IMR-90 (cell line): ENCODE measurements around the gene SOX3. TPM values are rescaled to one million over a fixed set of nuclear protein-coding genes. Genes with fewer than 3 reads are reported as not detected.

Experiments used
- ATAC-seq: fragments of 200-7000 bp; cut with Tn5 transposase; 2 replicates; pipeline ENCODE4 v1.9.1; 2020; ENCODE audit warnings: low read depth, mild to moderate bottlenecking, moderate library complexity
- BruUV-seq: library from RNA; stranded (reverse); fragments of 400-500 nt; replicated peaks from 2 replicates; lab custom pipeline; 2021; lab: Mats Ljungman, UMichigan
- CTCF ChIA-PET: fragments of 300-600 bp; formaldehyde crosslinking; extraction: SDS; loops from one replicate; lab custom pipeline; 2021; ENCODE audit warnings: antibody characterized with exemption; lab: Yijun Ruan, JAX
- POLR2A ChIA-PET: fragments of 300-600 bp; sonication (Branson Sonifier 250); formaldehyde crosslinking; loops from one replicate; lab custom pipeline; 2022; ENCODE audit warnings: antibody characterized with exemption; ENCODE audit not compliant: unreplicated experiment; lab: Charles Lee
- DNase-seq: peaks from one replicate; pipeline ENCODE4 v3.0.0; 2013
- H2AFZ ChIP-seq: replicated peaks from 2 replicates; pipeline ENCODE3; 2013; ENCODE audit warnings: low read length, mild to moderate bottlenecking; ENCODE audit not compliant: poor library complexity
- H2AK5ac ChIP-seq: 2 replicates; pipeline ENCODE4 v1.6.1; 2013; ENCODE audit warnings: low read depth, low read length, inconsistent platforms
- H2AK9ac ChIP-seq: replicated peaks from 2 replicates; pipeline ENCODE3; 2013; ENCODE audit warnings: mild to moderate bottlenecking, low read depth, low read length, moderate library complexity; ENCODE audit not compliant: poor library complexity
- H2BK120ac ChIP-seq: 2 replicates; pipeline ENCODE4 v1.6.1; 2013; ENCODE audit warnings: low read depth, low read length, inconsistent platforms
- H2BK15ac ChIP-seq: 3 replicates; pipeline ENCODE4 v1.6.1; 2013; ENCODE audit warnings: low read depth, low read length, inconsistent platforms
- H2BK20ac ChIP-seq: 2 replicates; pipeline ENCODE4 v1.6.1; 2013; ENCODE audit warnings: low read depth, mild to moderate bottlenecking, inconsistent platforms, low read length, moderate library complexity
- H2BK5ac ChIP-seq: 2 replicates; pipeline ENCODE4 v1.6.1; 2013; ENCODE audit warnings: mild to moderate bottlenecking, low read depth, low read length, inconsistent platforms; ENCODE audit not compliant: poor library complexity, severe bottlenecking
- H3K14ac ChIP-seq: replicated peaks from 2 replicates; pipeline ENCODE4 v1.6.1; 2013; ENCODE audit warnings: low read depth, low read length, inconsistent platforms
- H3K18ac ChIP-seq: 2 replicates; pipeline ENCODE4 v1.6.1; 2013; ENCODE audit warnings: low read depth, low read length, control low read depth
- H3K23ac ChIP-seq: 2 replicates; pipeline ENCODE4 v1.6.1; 2013; ENCODE audit warnings: low read depth, low read length, inconsistent platforms
- H3K27ac ChIP-seq: 2 replicates; pipeline ENCODE4 v1.5.1; 2013; ENCODE audit warnings: mild to moderate bottlenecking, control low read depth, low read length; ENCODE audit not compliant: insufficient read depth
- H3K27me3 ChIP-seq: 2 replicates; pipeline ENCODE4 v1.6.1; 2013; ENCODE audit warnings: low read length; ENCODE audit not compliant: control insufficient read depth, insufficient read depth
- H3K36me3 ChIP-seq: 2 replicates; pipeline ENCODE4 v1.6.1; 2013; ENCODE audit warnings: low read length, mixed read lengths; ENCODE audit not compliant: control insufficient read depth, insufficient read depth
- H3K4ac ChIP-seq: 2 replicates; pipeline ENCODE4 v1.6.1; 2013; ENCODE audit warnings: low read depth, low read length, inconsistent platforms
- H3K4me1 ChIP-seq: 2 replicates; pipeline ENCODE4 v1.6.1; 2013; ENCODE audit warnings: low read length, mixed read lengths; ENCODE audit not compliant: control insufficient read depth, insufficient read depth
- H3K4me2 ChIP-seq: 2 replicates; pipeline ENCODE4 v1.6.1; 2013; ENCODE audit warnings: low read depth, mild to moderate bottlenecking, control low read depth, low read length, moderate library complexity
- H3K4me3 ChIP-seq: 2 replicates; pipeline ENCODE4 v1.5.1; 2013; ENCODE audit warnings: low read depth, mild to moderate bottlenecking, control low read depth, low read length, moderate library complexity; ENCODE audit not compliant: insufficient read depth
- H3K56ac ChIP-seq: 2 replicates; pipeline ENCODE4 v1.6.1; 2013; ENCODE audit warnings: low read length, inconsistent platforms; ENCODE audit not compliant: insufficient read depth; ENCODE audit errors: extremely low read depth
- H3K79me1 ChIP-seq, 2 experiments: 2 replicates each; pipeline ENCODE4 v1.6.1; 2013; ENCODE audit warnings: low read length in 2 of 2, inconsistent platforms in 1 of 2, low read depth in 1 of 2
- H3K9ac ChIP-seq: 2 replicates; pipeline ENCODE4 v1.6.1; 2013; ENCODE audit warnings: low read depth, low read length, control low read depth
- H3K9me1 ChIP-seq: 2 replicates; pipeline ENCODE4 v1.6.1; 2013; ENCODE audit warnings: low read length, inconsistent platforms; ENCODE audit not compliant: insufficient read depth
- H3K9me3 ChIP-seq: 2 replicates; pipeline ENCODE4 v1.6.1; 2013; ENCODE audit warnings: low read length; ENCODE audit not compliant: control insufficient read depth, insufficient read depth
- H4K20me1 ChIP-seq: 2 replicates; pipeline ENCODE4 v1.6.1; 2013; ENCODE audit warnings: low read length, inconsistent platforms; ENCODE audit not compliant: insufficient read depth
- H4K5ac ChIP-seq: 2 replicates; pipeline ENCODE4 v1.6.1; 2013; ENCODE audit warnings: mild to moderate bottlenecking, low read depth, low read length, control low read depth
- H4K8ac ChIP-seq, 2 experiments: 2 replicates each; pipeline ENCODE4 v1.6.1; 2013; ENCODE audit warnings: low read depth in 2 of 2, low read length in 2 of 2, control low read depth in 1 of 2, inconsistent platforms in 1 of 2
- H4K91ac ChIP-seq: 2 replicates; pipeline ENCODE4 v1.6.1; 2013; ENCODE audit warnings: low read depth, low read length, inconsistent platforms; ENCODE audit not compliant: insufficient read depth
- CTCF ChIP-seq: conservative IDR thresholded peaks from 2 replicates; pipeline ENCODE4 v1.5.1; 2012; ENCODE audit warnings: mild to moderate bottlenecking, low read depth, low read length, improper control_type of control experiment
- POLR2A ChIP-seq: IDR thresholded peaks from 2 replicates; pipeline ENCODE4 v1.6.1; 2012; ENCODE audit warnings: mild to moderate bottlenecking, low read depth, low read length
- WGBS, 2 experiments: methylation state at CpG; one replicate each; pipeline versions ENCODE4 v1.1.5 to v1.1.7; 2013; ENCODE audit warnings: missing lambda C conversion rate in 2 of 2; ENCODE audit not compliant: insufficient read length in 1 of 2; ENCODE audit errors: extremely low coverage in 2 of 2; 5-methylcytosine and 5-hydroxymethylcytosine counted together
- dilution Hi-C: fragments of 300-500 bp; cut with HindIII; formaldehyde crosslinking; loops from one replicate; pipeline ENCODE4 v1.14.3; 2018; ENCODE audit warnings: low sequenced_read_pairs; ENCODE audit not compliant: unreplicated experiment
- in situ Hi-C: fragments of 300-500 bp; cut with MboI; formaldehyde crosslinking; loops from 3 replicates; pipeline ENCODE4 v1.14.3; 2019; ENCODE audit warnings: low sequenced_read_pairs, inconsistent platforms, mixed read lengths
- intact Hi-C: fragments of 100-400 bp; cut with micrococcal nuclease; formaldehyde crosslinking; loops from 2 replicates; pipeline ENCODE4 v1.10.0; 2022
- polyA plus RNA-seq, 3 experiments: library from polyadenylated mRNA; depleted of rRNA; stranded (reverse); fragments of >200 nt; gene quantifications; 2 replicates each; pipeline ENCODE4 v1.2.3, GENCODE V29; 2012; ENCODE audit warnings: low replicate concordance in 1 of 3
- total RNA-seq: library from RNA; depleted of rRNA; stranded (reverse); fragments of >200 nt; gene quantifications from 2 replicates; pipeline ENCODE4 v1.2.3, GENCODE V29; 2012

Gene SOX3
- total and polyA plus RNA-seq, 2 of the 4 experiments (the other 2 are of a cell fraction) = 0.03 TPM; not detected in 1

DNA sequence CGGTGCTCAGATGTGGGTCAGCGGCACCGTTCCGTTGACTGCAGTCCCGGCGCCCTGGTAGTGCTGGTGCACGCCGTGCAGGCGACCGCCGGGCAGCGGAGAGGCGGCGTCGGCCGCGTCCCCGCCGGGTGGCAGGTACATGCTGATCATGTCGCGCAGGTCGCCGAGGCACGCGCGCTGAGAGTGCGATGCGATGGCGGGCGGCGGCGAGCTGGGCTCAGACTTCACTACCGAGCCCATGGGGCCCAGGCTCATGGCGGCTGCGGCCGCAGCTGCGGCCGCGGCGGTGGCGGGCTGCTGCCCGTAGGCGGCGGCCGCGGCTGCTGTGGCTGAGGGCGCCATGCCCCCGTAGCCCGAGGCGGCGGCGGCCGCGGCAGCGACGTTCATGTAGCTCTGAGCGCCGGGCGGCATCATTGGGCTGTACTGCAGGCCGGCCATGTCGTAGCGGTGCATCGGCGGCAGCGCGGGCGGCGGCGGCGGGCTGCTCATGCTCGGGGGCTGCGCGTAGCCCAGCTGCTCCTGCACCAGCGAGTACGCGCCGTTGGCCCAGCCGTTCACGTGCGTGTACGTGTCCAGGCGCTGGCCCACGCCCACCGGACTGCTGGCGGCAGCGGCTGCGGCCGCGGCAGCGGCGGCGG, 1.0 kb downstream of the SOX3 start:
- intact Hi-C loops (loop anchor here (10.0 kb wide), 1 partner anchor 449 kb away; no protein-coding TSS in a partner anchor), in situ Hi-C loops (no loop called here), dilution Hi-C loops (no loop called here)
- no peak overlapping the region for H2AK9ac ChIP-seq
- POLR2A ChIA-PET = no interaction called here
- 34% methylated on average over 59 of the region's 92 CpGs; no CpG with 5 or more reads in 1 of the 2 experiments for WGBS, 2 experiments
- peak overlapping the region; percentile 39 for H3K4me3 ChIP-seq
- H3K27me3 ChIP-seq = peaks cover 75% of the 10 kb centered on the region
- H3K23ac ChIP-seq = no peak overlapping the region
- H3K4me2 ChIP-seq = peak overlapping the region; percentile 54
- DNase-seq (peak; percentile 7), ATAC-seq (peak; percentile 74)
- H3K14ac ChIP-seq = no peak overlapping the region
- H4K5ac ChIP-seq = no peak overlapping the region
- H3K4me1 ChIP-seq = no peaks in the 10 kb centered on the region
- no peak overlapping the region for H2BK5ac ChIP-seq
- H4K20me1 ChIP-seq = no peaks in the 10 kb centered on the region
- TF ChIP-seq POLR2A (no peak), CTCF (0 out of 2 replicates have a peak, but pooled peaks have one; percentile 10)
- no peak overlapping the region for H3K9ac ChIP-seq
- H2BK120ac ChIP-seq = no peak overlapping the region
- H4K91ac ChIP-seq = no peak overlapping the region
- no peak overlapping the region for H3K18ac ChIP-seq
- BruUV-seq = no TSS peak
- peaks cover 10% of the 10 kb centered on the region; the same call in 1 of the 2 replicates for H3K9me3 ChIP-seq
- H3K56ac ChIP-seq = no peak overlapping the region
- CTCF ChIA-PET = no interaction called here
- H3K27ac ChIP-seq = no peak overlapping the region
- no peaks in the 10 kb centered on the region for H3K36me3 ChIP-seq
- no peak overlapping the region for H2BK20ac ChIP-seq
- H2BK15ac ChIP-seq = no peak overlapping the region
- H4K8ac ChIP-seq = no peak overlapping the region
- H2AK5ac ChIP-seq = no peak overlapping the region
- peak overlapping the region; percentile 50 for H2AFZ ChIP-seq
- H3K79me1 ChIP-seq = no peaks in the 10 kb centered on the region
- H3K4ac ChIP-seq = no peak overlapping the region
- H3K9me1 ChIP-seq = no peaks in the 10 kb centered on the region
